ENCODE measurements around the gene RIOK1. TPM values are rescaled to one million over a fixed set of nuclear protein-coding genes. Genes with fewer than 3 reads are reported as not detected.

Gene RIOK1
- polyA plus RNA-seq, 3 donors, result 7.7 to 14.6 (median 8.8) TPM

DNA sequence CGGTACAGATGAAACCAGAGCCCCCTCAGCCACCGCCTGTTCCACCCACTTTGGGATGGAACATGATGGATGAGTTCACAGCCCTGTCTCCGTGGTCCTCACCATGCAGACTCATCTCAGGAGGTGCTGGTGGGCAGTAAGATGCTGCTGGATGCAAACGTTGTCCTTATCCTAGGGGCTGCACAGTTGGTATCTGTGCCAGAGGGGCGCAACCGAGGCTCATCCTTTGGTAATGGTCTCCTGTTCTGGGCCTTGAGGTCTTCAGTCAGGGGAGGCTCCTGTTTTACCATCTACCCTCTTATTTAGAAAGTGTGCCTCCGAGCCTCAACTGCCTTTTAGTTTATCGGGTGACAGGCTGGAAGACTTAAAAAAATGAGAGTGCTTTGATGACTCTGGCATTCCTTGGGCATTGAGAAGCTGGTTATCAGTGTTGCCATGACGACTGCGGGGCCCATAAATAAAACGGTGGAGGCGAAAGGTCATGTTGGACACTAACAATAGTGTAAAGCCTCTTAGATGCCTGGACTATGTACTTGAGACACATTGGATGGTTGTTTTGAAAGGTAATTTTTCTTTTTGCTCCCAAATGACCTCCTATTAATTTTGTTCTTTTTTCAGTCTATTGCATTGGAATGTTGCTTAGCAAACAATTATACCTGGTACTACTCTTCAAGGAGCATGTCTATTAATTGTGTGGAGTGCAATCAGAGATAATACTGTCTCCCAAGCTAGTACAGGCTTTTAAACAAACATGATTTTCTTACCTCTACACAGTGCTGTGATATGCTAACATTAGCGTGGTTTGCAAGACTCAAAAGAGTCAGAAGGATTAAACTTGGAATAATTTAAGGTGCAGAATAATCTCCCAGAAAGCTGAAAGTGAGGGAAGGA lies 77.6 kb downstream of the RIOK1 start:
- DNase-seq, result no peak
- Histone ChIP-seq H3K9me3 (replicated peaks in 1 of 2; ENCODE audit: control insufficient read depth in 1 of 2, insufficient read depth in 1 of 2, low read length in 2 of 2) (no peaks in the 10 kb centered on the region), H3K27ac (ENCODE audit: low read depth in 1 of 2, low read length in 2 of 2) (no peak overlapping the region), H3K27me3 (ENCODE audit: control insufficient read depth in 2 of 2, insufficient read depth in 2 of 2, low read length in 2 of 2) (no peaks in the 10 kb centered on the region), H2AFZ (ENCODE audit: insufficient read depth, low read depth, low read length, poor library complexity, severe bottlenecking) (no peak overlapping the region), H3K4me1 (ENCODE audit: control insufficient read depth in 1 of 2, insufficient read depth in 2 of 2, low read length in 2 of 2) (peaks cover 14% of the 10 kb centered on the region in 2 donors), H3K4me3 (replicated peaks in 1 of 3; ENCODE audit: low read depth in 2 of 3, low read length in 3 of 3) (no peak overlapping the region), H3K36me3 (replicated peaks in 1 of 2; ENCODE audit: control insufficient read depth in 1 of 2, insufficient read depth in 2 of 2, low read length in 2 of 2) (no peaks in the 10 kb centered on the region), H3K9ac (ENCODE audit: insufficient read depth, low read length, poor library complexity, severe bottlenecking) (no peak overlapping the region), H3K4me2 (replicated peaks; ENCODE audit: extremely low read depth, low read length, poor library complexity, severe bottlenecking) (no peak overlapping the region), H3K79me2 (ENCODE audit: insufficient read depth, low read length) (no peaks in the 10 kb centered on the region), H4K20me1 (ENCODE audit: insufficient read depth, low read length) (no peaks in the 10 kb centered on the region)
- H3K36me3 Mint-ChIP-seq, result no peaks in the 10 kb centered on the region
- no peak overlapping the region for H3K4me3 Mint-ChIP-seq
- intact Hi-C loops (cut with micrococcal nuclease), result no loop called here
- peaks cover 0 to 2% (median 0%) of the 10 kb centered on the region in 7 donors for H3K9me3 Mint-ChIP-seq
- peaks cover 0 to 4% (median 2%) of the 10 kb centered on the region in 3 donors for H3K27me3 Mint-ChIP-seq (ENCODE audit: low read depth in 3 of 3)
- TF ChIP-seq, protein P1, sequence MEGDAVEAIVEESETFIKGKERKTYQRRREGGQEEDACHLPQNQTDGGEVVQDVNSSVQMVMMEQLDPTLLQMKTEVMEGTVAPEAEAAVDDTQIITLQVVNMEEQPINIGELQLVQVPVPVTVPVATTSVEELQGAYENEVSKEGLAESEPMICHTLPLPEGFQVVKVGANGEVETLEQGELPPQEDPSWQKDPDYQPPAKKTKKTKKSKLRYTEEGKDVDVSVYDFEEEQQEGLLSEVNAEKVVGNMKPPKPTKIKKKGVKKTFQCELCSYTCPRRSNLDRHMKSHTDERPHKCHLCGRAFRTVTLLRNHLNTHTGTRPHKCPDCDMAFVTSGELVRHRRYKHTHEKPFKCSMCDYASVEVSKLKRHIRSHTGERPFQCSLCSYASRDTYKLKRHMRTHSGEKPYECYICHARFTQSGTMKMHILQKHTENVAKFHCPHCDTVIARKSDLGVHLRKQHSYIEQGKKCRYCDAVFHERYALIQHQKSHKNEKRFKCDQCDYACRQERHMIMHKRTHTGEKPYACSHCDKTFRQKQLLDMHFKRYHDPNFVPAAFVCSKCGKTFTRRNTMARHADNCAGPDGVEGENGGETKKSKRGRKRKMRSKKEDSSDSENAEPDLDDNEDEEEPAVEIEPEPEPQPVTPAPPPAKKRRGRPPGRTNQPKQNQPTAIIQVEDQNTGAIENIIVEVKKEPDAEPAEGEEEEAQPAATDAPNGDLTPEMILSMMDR (IDR thresholded peaks at IDR 0.05), result no peak
- peaks cover 24% of the 10 kb centered on the region for H3K4me1 Mint-ChIP-seq
- 85% methylated on average over 8 of the region's 13 CpGs for WGBS (ENCODE audit: insufficient coverage)
- H3K27ac Mint-ChIP-seq, result no peak overlapping the region

Other genes with a start within 250 kb of the RIOK1 start
- gene SSR1, start 76.6 kb upstream of the RIOK1 start, polyA plus RNA-seq, result 100 to 1,000 TPM in 2 of 3 donors, 10 to 100 TPM in 1; 59.1 to 302 (median 251) TPM
- not detected for gene CAGE1, start 66 bp upstream of the RIOK1 start, polyA plus RNA-seq
- gene DSP, start 151.9 kb downstream of the RIOK1 start, polyA plus RNA-seq, result not detected
- gene SNRNP48, start 200.4 kb downstream of the RIOK1 start, polyA plus RNA-seq, result 1 to 10 TPM; 5.1 to 6.0 (median 5.9) TPM

All from CD14-positive monocyte (primary cell).